ENCODE measurements around the gene TOR1AIP2.
"Not testable (repeated sequence)": the region's sequence is repeated elsewhere in the genome, so short reads cannot be mapped to it uniquely, and the experiment has no call there.

TOR1AIP2 gene

GRCh38 chr1:179805291-179806195 is 72.1 kb downstream of the TOR1AIP2 start:
- no peak for DNase-seq

- not testable (repeated sequence) for DNase-seq
Observed at GRCh38 chr1:179804417-179804816, 73.2 kb downstream of the TOR1AIP2 start.

GRCh38 chr1:179803918-179804317 is 73.7 kb downstream of the TOR1AIP2 start:
- DNase-seq = no peak

GRCh38 chr1:179803104-179803503 is 74.5 kb downstream of the TOR1AIP2 start:
- no peak for DNase-seq

- no peak for DNase-seq
Observed at GRCh38 chr1:179800481-179800880, 77.1 kb downstream of the TOR1AIP2 start.

GRCh38 chr1:179798864-179799516 is 78.6 kb downstream of the TOR1AIP2 start:
- DNase-seq = no peak

- no peak for DNase-seq
Observed at GRCh38 chr1:179798213-179798863, 79.3 kb downstream of the TOR1AIP2 start.

GRCh38 chr1:179794669-179795068 is 82.9 kb downstream of the TOR1AIP2 start:
- no peak for DNase-seq

GRCh38 chr1:179794146-179794545 is 83.5 kb downstream of the TOR1AIP2 start:
- no peak for DNase-seq

- DNase-seq = no peak
Observed at GRCh38 chr1:179793281-179793680, 84.3 kb downstream of the TOR1AIP2 start.

Data from activated CD4-positive, alpha-beta T cell treated with anti-CD3 and anti-CD28 coated beads, Interleukin-2, amount 50 U/mL, for 48 hours (primary cell).